Endothelial cell of umbilical vein (primary cell): ENCODE results near the gene FTO. TPM values are rescaled to one million over a fixed set of nuclear protein-coding genes. Genes with fewer than 3 reads are reported as not detected.

Source experiments
- BruUV-seq: library from RNA; stranded (reverse); fragments of 400-500 nt; replicated peaks from 2 replicates; lab custom pipeline; 2021; lab: Mats Ljungman, UMichigan
- CTCF ChIA-PET: fragments of 300-600, 350-600 bp; sonication (Branson Sonifier 250); formaldehyde crosslinking; loops from one replicate; lab custom pipeline; 2021; ENCODE audit warnings: antibody characterized with exemption, inconsistent platforms; lab: Charles Lee
- POLR2A ChIA-PET: fragments of 300-600, 350-600 bp; sonication (Branson Sonifier 250); formaldehyde crosslinking; loops from one replicate; lab custom pipeline; 2021; ENCODE audit warnings: antibody characterized with exemption, inconsistent platforms; lab: Charles Lee
- DNase-seq: peaks from one replicate; pipeline ENCODE4 v3.0.0-alpha.2; 2011; ENCODE audit warnings: low read depth, low spot score
- FAIRE-seq: peaks from 2 replicates; lab custom pipeline; 2011; peaks lifted over from hg19 to GRCh38; lab: Jason Lieb, UNC
- H2AFZ ChIP-seq: 2 replicates; pipeline ENCODE4 v1.6.0; 2012; ENCODE audit warnings: low read depth, low read length, control low read depth, inconsistent platforms
- H3K27ac ChIP-seq: 2 replicates; pipeline ENCODE4 v1.5.1; 2011; ENCODE audit warnings: low read depth, mild to moderate bottlenecking, control low read depth, low read length, moderate library complexity; ENCODE audit not compliant: insufficient read depth
- H3K27me3 ChIP-seq, 2 experiments: 2 replicates each; pipeline versions ENCODE4 v1.6.0 to v1.6.1; 2011; ENCODE audit warnings: low read length in 2 of 2, mixed read lengths in 1 of 2; ENCODE audit not compliant: control insufficient read depth in 2 of 2, insufficient read depth in 2 of 2
- H3K36me3 ChIP-seq, 2 experiments: 2 replicates in 1 of 2; 3 replicates in 1 of 2; pipeline ENCODE4 v1.5.1; 2011; ENCODE audit warnings: low read length in 2 of 2, mild to moderate bottlenecking in 1 of 2, moderate library complexity in 1 of 2; ENCODE audit not compliant: control insufficient read depth in 2 of 2, insufficient read depth in 2 of 2; ENCODE audit errors: extremely low read depth in 1 of 2
- H3K4me1 ChIP-seq: 3 replicates; pipeline ENCODE4 v1.5.1; 2011; ENCODE audit warnings: mild to moderate bottlenecking, low read length; ENCODE audit not compliant: control insufficient read depth, insufficient read depth; ENCODE audit errors: extremely low read depth
- H3K4me2 ChIP-seq: 2 replicates; pipeline ENCODE4 v1.6.1; 2011; ENCODE audit warnings: low read length, control low read depth, mixed read lengths; ENCODE audit not compliant: insufficient read depth
- H3K4me3 ChIP-seq, 3 experiments: fragments of 200-600 bp in 1 of 3; sonication (generic), shearing (Covaris generic) in 1 of 3; replicated peaks in 1 of 3; 2 replicates each; pipeline ENCODE4 v1.5.1; 2011 to 2016; ENCODE audit warnings: control low read depth in 3 of 3, low read length in 3 of 3, mild to moderate bottlenecking in 2 of 3, inconsistent platforms in 1 of 3, low read depth in 1 of 3, moderate library complexity in 1 of 3; ENCODE audit not compliant: insufficient read depth in 1 of 3
- H3K79me2 ChIP-seq: 2 replicates; pipeline ENCODE4 v1.6.0; 2012; ENCODE audit warnings: low read length, inconsistent platforms; ENCODE audit not compliant: control insufficient read depth, insufficient read depth
- H3K9ac ChIP-seq: replicated peaks from 2 replicates; pipeline ENCODE3; 2011; ENCODE audit warnings: low read length, control low read depth; ENCODE audit not compliant: insufficient read depth; ENCODE audit errors: extremely low read depth
- H3K9me1 ChIP-seq: replicated peaks from 3 replicates; pipeline ENCODE4 v1.6.0; 2011; ENCODE audit warnings: mild to moderate bottlenecking, low read length; ENCODE audit not compliant: control insufficient read depth, insufficient read depth; ENCODE audit errors: extremely low read depth
- H3K9me3 ChIP-seq: replicated peaks from 2 replicates; pipeline ENCODE4 v1.5.1; 2012; ENCODE audit warnings: low read length, inconsistent platforms; ENCODE audit not compliant: control insufficient read depth, insufficient read depth
- H4K20me1 ChIP-seq: replicated peaks from 2 replicates; pipeline ENCODE3; 2011; ENCODE audit warnings: mild to moderate bottlenecking, low read length; ENCODE audit not compliant: control insufficient read depth, insufficient read depth; ENCODE audit errors: extremely low read depth
- EZH2 ChIP-seq: IDR thresholded peaks from 2 replicates; pipeline ENCODE4 v1.6.1; 2012; ENCODE audit warnings: borderline replicate concordance, low read depth, mild to moderate bottlenecking, moderate library complexity, low read length, inconsistent platforms; ENCODE audit not compliant: severe bottlenecking
- FOS ChIP-seq: IDR thresholded peaks from 2 replicates; pipeline ENCODE4 v1.6.1; 2011; ENCODE audit warnings: mild to moderate bottlenecking, low read length, moderate library complexity, borderline replicate concordance; ENCODE audit not compliant: insufficient read depth
- GATA2 ChIP-seq: IDR thresholded peaks from 2 replicates; pipeline ENCODE4 v1.7.0; 2011; ENCODE audit warnings: low read depth, mild to moderate bottlenecking, moderate library complexity, mixed read lengths, low read length; ENCODE audit not compliant: insufficient read length, insufficient read depth
- JUN ChIP-seq: IDR thresholded peaks from 2 replicates; pipeline ENCODE4 v1.6.1; 2011; ENCODE audit warnings: borderline replicate concordance, low read depth; ENCODE audit not compliant: insufficient read length, insufficient read depth
- MYC ChIP-seq: IDR thresholded peaks from one replicate; pipeline ENCODE4 v1.6.1; 2011; ENCODE audit warnings: mild to moderate bottlenecking, low read depth, low read length
- POLR2A ChIP-seq: IDR thresholded peaks from 2 replicates; pipeline ENCODE4 v1.6.1; 2012; ENCODE audit warnings: low read depth, mild to moderate bottlenecking, control low read depth, low read length
- POLR2AphosphoS5 ChIP-seq: IDR thresholded peaks from 2 replicates; pipeline ENCODE4 v1.6.1; 2012; ENCODE audit warnings: low read depth, mild to moderate bottlenecking, control low read depth, low read length, moderate library complexity; ENCODE audit not compliant: insufficient read depth
- dilution Hi-C: fragments of 300-500 bp; cut with MboI; formaldehyde crosslinking; loops from one replicate; pipeline ENCODE4 v1.15.0; 2019; ENCODE audit warnings: low sequenced_read_pairs; ENCODE audit not compliant: extremely low pct_ligation_motif_present
- intact Hi-C: fragments of 100-400 bp; cut with micrococcal nuclease; formaldehyde crosslinking; loops from one replicate; pipeline ENCODE4 v1.10.0; 2022
- polyA plus RNA-seq, 4 experiments: library from polyadenylated mRNA; depleted of rRNA in 3 of 4; stranded (reverse) in 3 of 4; unstranded in 1 of 4; fragments of >200 nt; gene quantifications; 2 replicates each; pipeline versions ENCODE4 v1.2.1 to v1.2.3, GENCODE V29; 2011 to 2012; ENCODE audit warnings: missing spikeins in 1 of 4
- total RNA-seq: library from RNA; stranded (reverse); gene quantifications from 2 replicates; pipeline ENCODE4 v1.2.3, GENCODE V29; 2021
- TF ChIP-seq, protein P1 (sequence below): IDR thresholded peaks from 2 replicates; pipeline ENCODE4 v1.6.1; 2011; ENCODE audit not compliant: insufficient read depth, insufficient read length
- TF ChIP-seq, protein P2 (sequence below), 2 donors: IDR thresholded peaks; 1 replicate in 1 of 2; 2 replicates in 1 of 2; pipeline ENCODE4 v1.5.1; 2011; ENCODE audit warnings: low read length in 2 of 2, mild to moderate bottlenecking in 2 of 2, moderate library complexity in 2 of 2, control low read depth in 1 of 2, inconsistent platforms in 1 of 2, low read depth in 1 of 2; ENCODE audit not compliant: insufficient read depth in 1 of 2; ENCODE audit errors: extremely low read depth in 1 of 2

Gene FTO
- total and polyA plus RNA-seq, 2 donors (not counting 3 experiments of a cell fraction or from before 2014, with no cell fraction given): 48.6 to 87.1 TPM

DNA sequence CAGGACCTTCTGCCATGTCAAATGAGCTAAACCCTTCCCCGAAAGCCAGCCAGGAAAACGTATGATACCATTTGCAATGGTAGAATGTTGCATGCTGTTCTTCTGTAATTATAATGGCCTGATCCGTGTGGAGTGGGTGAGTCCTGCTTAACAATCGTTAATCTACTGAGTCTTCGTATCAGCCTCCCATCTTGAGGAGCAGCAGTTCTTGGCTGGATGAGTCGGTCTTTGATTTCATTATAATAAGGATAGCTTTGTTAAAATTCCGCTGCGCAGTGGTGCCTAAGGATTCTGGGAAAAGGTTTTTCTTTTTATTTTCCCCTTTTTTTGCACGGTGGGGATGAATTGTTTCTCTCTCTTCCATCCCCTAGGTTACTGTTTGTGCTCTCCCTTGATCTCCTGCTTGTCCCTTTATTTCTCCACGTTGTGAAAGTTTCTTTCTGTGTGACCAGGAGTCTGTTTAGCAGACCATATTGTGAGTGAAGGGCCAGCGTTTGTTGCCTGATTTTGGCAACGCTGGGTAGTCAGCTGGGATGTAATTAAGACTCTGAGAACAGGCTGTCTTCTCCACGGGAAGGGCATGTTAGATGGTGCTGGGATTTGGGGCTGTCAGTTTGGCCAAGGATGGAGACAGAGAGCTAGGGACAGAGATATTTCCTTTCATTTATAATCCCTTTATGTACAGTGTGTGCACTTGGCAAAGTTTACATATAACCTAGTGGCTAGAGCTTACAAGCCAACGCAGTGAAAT, 263.0 kb downstream of the FTO start:
- no peaks in the 10 kb centered on the region for H3K4me1 ChIP-seq
- H3K9me3 ChIP-seq: no peaks in the 10 kb centered on the region
- TF ChIP-seq GATA2 (no peak), POLR2A (no peak), EZH2 (no peak), JUN (no peak), FOS (no peak), POLR2AphosphoS5 (no peak), MYC (no peak)
- TF ChIP-seq, protein P1, sequence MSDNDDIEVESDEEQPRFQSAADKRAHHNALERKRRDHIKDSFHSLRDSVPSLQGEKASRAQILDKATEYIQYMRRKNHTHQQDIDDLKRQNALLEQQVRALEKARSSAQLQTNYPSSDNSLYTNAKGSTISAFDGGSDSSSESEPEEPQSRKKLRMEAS: no peak
- TF ChIP-seq, protein P2, sequence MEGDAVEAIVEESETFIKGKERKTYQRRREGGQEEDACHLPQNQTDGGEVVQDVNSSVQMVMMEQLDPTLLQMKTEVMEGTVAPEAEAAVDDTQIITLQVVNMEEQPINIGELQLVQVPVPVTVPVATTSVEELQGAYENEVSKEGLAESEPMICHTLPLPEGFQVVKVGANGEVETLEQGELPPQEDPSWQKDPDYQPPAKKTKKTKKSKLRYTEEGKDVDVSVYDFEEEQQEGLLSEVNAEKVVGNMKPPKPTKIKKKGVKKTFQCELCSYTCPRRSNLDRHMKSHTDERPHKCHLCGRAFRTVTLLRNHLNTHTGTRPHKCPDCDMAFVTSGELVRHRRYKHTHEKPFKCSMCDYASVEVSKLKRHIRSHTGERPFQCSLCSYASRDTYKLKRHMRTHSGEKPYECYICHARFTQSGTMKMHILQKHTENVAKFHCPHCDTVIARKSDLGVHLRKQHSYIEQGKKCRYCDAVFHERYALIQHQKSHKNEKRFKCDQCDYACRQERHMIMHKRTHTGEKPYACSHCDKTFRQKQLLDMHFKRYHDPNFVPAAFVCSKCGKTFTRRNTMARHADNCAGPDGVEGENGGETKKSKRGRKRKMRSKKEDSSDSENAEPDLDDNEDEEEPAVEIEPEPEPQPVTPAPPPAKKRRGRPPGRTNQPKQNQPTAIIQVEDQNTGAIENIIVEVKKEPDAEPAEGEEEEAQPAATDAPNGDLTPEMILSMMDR (IDR thresholded peaks at IDR 0.05; ENCODE audit: extremely low read depth in 1 of 2, insufficient read depth in 1 of 2, low read depth in 1 of 2, low read length in 2 of 2): no peak
- dilution Hi-C loops (no loop called here), intact Hi-C loops (no loop called here)
- H3K79me2 ChIP-seq: no peaks in the 10 kb centered on the region
- ChIA-PET POLR2A (no interaction called here), CTCF (interaction anchor here (1.0 kb wide), 1 partner anchor 23 kb away, joined by 3 read pairs; no protein-coding TSS in a partner anchor)
- no peak overlapping the region for H3K27ac ChIP-seq
- no TSS peak for BruUV-seq
- no peak overlapping the region for H3K4me3 ChIP-seq
- no peak overlapping the region for H2AFZ ChIP-seq
- no peak overlapping the region for H3K4me2 ChIP-seq
- no peak overlapping the region for H3K9ac ChIP-seq
- H3K9me1 ChIP-seq: no peaks in the 10 kb centered on the region
- no peaks in the 10 kb centered on the region for H3K27me3 ChIP-seq
- FAIRE-seq (no peak), DNase-seq (no peak)
- H3K36me3 ChIP-seq: no peaks in the 10 kb centered on the region
- no peaks in the 10 kb centered on the region for H4K20me1 ChIP-seq
